GM21723 (cell line): ENCODE measurements around the gene KANK4.
A peak's percentile ranks its signal among the peaks of the same experiment; 100 is the strongest.
"Not testable (repeated sequence)": the region's sequence is repeated elsewhere in the genome, so short reads cannot be mapped to it uniquely, and the experiment has no call there.

Experiments
- ATAC-seq: cut with Tn5 transposase; IDR thresholded peaks from one replicate; pipeline ENCODE4 v1.9.1; 2021; ENCODE audit warnings: mild to moderate bottlenecking, moderate library complexity; ENCODE audit not compliant: unreplicated experiment

KANK4 gene

DNA sequence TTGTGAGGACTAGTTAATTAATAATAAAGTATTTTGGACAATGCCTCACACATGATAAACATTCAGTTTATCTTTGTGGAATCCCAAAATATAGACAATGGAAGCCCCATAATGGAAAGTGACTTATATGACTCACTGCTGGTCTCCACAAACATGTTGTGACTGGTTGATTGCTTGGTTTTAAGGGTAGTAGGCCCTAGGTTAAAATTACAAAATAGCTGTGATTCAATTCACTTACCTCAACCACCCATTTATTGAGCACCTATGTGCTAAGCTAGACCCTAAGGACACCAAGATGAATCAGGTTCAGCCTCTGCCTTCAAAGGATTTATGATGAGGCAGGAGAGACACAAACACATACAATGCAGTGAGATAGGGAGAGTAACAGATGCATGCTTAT lies 42.4 kb downstream of the KANK4 start:
- ATAC-seq, result no peak

DNA sequence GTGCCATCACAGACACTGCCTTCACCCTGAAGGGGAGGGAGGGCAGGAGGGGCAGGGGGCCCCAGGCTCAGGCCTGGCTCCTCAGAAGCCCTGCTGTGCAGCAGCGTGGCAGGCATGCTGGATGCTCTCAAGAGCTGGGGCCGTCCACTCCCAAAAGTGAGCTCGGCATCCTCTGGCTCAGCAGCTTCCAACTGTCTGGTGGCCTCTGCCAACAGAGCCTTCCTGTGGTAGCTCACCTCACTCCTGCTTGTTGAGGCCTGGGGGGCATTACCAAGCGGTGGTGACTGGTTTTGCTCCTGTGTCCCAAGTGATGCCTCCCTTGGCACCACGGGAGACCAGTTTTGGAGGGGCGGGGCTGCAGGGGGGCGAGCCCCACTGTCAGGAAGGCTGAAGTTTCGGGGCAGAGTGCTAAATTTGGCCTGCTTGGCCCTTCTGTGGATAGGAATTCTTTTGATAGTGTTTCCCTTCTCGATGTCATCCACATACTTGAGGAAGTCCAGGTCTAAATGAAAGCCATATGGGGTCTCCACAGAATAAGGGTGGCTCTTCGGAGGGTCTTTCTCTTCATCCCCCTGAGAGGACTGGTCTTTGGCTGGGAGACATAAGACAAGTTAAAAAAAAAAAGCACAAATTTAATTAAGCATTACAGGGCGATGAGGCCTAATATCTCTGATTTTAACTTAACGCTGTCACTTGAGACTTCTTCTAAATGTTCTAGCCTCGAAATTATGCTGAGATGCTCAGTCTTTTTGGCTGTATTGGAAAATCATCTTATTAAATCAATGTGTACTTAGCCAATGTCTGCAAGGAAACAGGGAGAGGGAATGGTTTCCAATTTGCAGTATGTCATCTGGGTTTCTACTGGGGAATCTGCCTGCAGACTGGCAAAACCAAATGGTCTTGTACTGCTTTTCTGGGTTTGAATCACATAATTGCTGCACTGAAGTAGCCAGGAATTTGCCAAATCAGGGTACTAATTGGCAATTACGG lies 44.4 kb downstream of the KANK4 start:
- no peak for ATAC-seq

DNA sequence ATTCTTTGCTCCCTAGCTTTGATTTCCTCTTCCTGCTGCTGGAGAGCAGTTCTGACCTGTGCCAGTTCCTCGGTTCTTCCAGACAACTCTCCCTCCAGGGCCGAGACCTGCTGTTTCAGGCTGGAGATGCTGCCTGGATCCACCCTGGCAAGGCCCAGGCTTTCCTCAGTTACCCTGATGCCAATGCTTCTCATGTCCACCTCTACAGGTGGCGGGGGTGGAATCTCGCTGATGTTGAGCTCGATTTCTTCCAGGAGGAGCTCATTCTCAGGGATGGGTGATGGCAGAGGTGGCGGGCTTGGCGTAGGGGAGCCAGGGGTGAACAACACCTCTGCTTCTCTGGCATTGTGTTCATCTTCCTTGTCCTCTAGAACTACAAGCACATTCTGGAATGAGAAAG lies 45.3 kb downstream of the KANK4 start:
- ATAC-seq, result no peak

DNA sequence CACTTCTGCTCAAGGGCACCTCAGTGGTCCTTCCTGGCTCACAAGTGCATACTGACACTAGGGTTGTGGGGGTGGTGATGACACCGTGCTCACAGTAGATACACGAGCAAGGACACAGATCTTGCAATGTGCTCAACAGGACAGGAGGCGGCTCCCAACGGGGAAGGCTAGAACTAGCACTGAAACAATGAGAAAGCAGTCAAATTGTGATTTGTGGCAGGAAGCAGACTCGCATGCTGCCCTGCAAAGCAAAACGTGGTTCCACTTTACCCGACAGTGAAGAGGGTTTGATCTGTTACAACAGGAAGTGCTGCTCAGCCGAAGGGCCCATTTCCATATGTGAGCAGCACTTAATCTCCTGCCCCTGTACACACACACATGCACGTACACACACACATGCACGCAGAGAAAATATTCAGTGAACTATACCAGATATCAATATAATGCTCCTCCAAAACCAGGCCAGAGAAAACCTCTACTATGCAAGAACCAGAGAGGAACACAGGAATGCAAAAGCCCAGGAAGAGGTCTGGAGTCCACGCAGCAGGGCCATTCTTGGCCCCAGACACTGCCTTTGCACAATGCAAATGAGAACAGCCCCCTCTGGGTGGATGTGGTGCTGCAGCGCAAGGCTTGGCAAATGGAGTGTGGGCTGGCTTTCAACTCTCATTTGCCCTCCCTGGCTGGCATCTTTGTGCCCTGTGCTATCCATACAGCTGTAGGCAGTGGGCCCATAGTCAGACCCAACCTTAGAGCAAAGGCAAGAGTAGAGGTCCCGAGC lies 47.1 kb downstream of the KANK4 start:
- ATAC-seq, result peak; percentile 94

DNA sequence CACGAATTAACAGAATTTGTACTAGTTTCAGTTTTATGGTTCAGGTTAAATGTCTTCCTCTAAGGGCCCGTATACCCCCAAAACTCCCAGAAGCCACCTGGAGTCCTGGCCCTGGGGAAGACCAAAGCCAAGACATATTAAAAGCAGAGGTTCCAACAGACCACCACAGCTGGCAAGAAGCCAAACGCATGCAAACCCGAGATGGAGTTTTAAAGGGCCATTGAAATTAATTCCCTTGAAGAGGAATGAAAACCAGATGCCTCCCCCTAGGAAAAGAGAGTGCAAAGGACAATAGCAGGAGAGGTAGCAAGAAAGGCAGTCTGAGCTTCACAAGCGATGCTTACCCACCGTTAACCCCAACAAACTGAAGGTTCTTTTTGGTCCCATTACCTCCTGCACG lies 48.1 kb downstream of the KANK4 start:
- no peak for ATAC-seq

DNA sequence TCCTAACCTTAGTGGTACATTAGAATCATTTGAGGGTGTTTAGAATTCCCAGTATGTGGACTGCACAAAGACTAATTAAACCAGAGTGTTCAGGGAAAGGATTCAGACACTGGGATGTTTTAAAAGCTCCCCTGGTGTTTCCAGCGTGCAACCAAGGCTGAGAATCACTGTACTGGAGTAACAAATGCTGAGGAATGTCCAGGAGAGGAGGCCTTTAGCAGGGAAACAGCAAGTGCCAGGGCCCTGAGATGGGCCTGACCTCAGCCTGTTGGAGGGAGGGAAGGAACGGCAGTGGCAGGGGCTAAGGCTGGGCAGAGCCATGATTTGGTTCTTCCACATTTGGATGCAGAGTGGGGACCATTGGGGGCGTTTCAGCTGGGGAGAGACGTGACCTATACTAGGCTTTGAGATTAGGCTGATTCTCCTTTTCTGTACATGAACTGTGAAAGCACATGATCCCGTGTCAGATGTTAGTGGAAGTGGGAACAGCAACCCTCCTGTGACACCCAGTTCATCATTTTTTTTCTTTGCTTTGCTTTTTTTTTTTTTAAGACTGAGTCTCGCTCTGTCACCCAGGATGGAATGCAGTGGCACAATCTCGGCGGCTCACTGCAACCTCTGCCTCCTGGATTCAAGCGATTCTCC lies 49.3 kb downstream of the KANK4 start:
- ATAC-seq, result no peak

DNA sequence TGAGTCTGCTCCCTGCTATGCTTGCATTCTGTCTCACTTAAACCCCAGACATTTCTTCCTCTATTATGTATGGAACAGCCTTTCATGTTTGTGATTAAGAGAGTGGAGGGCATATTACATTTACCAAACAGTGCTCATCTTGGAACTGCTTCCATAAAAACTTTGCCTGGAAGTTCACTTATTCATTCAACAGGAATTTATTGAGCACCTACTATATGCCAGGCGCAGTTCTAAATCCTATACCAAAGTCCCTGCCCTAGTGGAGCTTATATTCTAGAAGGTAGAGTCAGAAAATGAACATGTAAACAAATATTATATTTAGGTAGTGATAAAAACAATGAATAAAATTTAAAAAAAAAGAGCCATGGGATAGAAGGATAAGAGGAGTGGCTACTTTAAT lies 49.8 kb downstream of the KANK4 start:
- ATAC-seq, result no peak

DNA sequence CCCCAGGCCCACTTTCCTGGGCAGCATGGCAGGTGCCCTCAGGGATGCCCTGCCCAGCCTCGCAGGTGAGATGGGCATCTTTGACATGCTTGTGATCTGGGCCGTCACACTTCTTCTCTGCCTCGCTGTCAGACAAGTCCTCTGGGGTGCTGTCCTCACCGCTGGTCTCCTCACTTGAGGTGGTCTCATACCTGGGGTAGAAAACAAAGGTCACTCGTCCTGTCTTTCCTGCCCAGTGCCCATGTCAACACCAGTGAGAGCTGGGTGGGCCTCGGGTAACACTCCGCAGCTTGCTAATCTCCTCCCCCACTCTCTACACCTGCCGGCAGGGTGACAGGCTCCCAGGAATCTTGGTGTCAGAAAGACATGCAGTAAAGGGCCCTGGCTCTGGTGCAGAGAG lies 50.9 kb downstream of the KANK4 start:
- no peak for ATAC-seq

DNA sequence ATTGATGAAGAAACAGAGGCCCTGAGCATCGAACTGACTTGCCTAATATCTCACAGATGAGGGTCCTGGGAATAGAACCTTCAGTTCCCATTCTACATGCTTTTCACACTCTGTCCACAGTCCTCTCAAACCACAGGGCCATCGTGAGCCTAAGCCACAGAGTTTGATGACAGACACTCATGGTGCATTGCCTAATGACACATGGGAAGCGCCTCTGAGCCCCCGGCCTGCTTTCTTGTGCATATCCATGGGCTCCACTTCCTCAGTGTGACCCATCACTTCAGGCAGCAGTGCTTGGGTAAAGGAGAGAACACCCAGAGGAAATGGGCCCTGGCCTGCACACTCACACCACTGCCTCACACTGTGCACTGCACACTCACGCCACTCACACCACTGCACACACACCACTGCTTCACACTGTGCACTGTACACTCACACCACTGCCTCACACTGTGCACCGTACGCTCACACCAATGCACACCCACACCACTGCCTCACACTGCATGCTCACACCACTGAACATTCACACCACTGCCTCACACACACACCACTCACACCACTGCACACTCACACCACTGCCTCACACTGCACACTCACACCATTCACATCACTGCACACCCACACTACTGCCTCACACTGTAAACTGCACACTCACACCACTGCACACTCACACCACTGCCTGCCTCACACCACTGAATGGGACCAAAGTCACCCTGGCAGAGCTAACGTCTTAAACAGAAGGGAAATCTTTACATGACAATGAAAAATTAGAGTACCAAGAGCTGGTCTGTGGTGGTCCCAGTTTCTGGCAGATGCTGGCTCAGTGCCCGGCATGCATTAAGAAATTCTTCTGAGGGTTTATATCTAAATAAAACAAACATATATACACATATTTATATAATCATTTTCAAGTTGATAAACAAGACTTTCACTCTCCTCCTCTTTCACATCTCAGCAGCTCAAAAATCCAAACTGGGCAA lies 53.0 kb downstream of the KANK4 start:
- no peak for ATAC-seq

DNA sequence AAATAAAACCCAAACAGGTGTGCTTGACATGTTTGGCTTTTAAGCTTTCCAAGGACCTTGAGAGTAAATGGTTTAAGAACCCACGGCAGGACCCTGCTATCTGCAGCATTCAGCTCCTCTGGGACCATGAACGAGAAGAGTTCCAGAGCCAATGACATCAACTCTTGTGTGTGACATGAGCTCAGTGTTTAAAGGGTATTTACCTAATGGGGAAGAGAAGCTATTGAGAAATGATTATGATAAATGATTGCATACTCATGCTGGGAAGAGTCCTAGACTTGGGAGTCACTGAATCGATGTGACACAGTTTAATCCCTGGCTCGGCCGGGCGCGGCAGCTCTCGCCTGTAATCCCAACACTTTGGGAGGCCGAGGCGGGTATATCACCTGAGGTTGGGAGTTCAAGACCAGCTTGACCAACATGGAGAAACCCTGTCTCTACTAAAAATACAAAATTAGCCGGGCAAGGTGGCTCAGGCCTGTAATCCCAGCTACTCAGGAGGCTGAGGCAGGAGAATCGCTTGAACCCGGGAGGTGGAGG lies 55.4 kb downstream of the KANK4 start:
- no peak for ATAC-seq

DNA sequence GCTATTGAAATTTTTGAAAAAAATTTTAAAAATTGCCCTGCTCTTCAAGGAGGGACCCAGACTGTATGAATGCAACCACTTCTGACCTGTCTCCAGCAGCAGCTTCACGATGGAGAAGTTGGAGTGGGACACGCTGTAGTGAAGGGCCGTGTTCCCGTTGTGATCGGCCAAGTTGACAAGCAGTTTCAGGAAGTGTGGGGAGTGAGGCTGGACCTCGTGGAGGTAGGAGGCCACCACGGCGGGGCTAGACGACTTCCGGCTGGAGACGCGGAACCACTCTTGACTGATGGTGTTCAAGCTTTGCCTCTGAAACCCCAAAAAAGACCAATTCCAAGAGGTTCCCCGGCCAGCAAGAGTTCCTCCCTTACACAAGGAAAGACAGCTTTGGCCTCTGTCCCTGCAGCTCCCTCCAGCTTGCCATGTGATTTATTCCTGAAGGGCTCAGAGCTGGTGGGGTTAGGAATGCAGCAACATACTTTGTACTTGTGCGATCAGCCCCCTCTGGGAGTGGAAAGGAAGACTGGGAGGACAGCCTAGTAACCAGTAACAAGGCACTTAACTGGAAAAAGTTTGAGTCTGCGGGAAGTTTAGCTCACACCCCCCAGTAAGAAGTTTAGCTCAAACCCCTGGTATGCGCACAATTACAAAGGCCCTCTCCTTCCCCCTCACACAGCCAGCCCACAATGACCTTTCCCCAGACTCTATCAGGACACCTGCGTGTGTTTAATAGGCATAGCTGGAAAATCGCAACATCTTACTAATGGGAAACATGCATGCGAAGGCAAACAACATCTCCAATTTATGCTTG lies 56.0 kb downstream of the KANK4 start:
- ATAC-seq, result no peak

DNA sequence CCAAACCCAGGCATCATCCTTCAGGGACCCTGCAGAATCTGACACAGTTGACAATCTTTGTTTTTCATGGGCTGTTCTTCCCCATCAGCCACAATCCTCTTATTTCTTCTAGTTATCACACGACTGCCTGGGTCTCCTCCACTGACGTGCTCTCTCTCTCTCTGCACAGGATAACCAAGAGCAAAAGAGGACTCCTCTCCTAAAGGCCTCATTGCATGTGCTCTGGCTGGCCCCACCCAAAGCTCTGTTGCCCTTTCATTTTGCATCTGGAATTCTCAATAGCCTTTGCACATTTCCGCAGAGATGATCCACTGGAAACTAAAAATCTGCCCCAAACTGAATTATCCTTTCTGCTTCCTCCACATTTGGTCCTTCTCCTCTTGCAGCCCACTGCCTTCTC lies 58.5 kb downstream of the KANK4 start:
- ATAC-seq, result no peak

DNA sequence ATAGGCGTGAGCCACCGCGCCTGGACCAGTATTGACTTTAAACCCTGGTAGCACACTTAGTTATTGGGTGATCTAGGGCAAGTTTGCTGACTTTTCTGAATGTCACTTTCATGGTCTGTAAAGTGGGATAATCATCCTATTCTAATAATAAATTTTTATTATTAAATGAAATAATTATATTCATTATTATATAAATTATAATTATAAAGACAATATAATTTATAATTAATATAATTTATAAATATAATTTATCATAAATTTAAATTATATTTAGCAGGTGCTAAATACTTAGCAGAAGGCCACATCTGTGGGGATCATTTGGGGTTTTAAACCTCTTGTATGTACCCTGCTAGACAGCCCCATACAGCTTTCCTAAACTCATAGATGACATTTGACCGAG lies 59.7 kb downstream of the KANK4 start:
- no peak for ATAC-seq

DNA sequence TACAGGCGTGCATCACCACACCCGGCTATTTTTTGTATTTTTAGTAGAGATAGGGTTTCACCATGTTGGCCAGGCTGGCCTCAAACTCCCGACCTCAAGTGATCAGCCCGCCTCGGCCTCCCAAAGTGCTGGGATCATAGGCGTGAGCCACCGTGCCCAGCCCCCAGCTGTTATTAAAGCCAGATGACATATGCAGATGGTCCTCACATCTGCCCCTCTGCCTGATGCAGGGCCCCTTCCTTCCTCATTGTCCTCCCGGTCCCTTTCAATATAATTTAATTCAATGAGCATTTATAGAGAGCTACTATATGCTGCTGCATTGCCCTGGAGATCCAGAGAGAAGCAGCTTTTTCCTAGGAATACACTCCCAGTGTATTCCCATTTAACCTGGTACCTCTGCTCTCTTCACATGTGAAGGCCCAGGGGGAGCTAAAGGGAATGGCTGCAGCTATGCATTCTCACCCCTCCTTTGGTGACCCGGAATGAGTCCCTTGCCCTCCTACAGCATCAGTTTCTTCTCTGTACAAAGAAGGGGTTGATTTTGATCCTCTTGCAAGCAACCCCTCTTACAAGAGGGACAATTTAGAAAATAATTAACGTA lies 69.0 kb downstream of the KANK4 start:
- ATAC-seq, result no peak

DNA sequence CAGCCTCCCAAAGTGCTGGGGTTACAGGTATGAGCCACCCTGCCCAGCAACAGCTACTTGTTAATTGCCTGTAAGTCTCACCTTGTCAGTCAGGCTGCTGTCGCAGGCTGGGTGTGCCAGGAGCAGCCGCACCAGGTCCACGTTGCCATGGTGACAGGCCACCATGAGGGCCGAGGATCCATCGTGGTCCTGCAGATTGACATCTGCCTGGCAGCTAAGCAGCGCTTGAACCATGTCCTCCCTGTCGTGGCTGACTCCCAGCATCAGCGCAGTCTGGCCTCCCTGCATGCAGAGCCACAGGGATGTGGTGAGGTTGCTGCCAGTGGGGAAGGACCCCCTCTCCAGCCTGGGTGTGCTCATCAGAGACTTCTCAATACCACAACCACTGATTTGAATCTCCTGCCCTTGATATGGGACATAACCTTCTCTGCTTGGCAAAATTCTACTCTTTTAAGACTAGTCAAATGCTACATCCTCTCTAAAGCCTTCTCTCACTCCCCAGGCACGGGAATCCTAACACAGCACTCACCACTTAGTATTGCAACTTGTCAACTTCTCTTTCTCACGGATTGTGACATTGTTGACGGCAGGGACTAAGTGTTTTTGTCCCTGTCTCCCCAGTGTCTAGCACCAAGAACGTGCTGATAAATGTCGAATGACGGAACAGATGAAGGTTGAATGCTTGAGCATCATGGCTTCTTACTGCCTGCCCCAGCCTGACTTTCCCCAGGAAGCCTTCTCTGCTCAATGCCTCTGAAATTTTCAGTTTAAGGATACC lies 71.7 kb downstream of the KANK4 start:
- ATAC-seq, result no peak

DNA sequence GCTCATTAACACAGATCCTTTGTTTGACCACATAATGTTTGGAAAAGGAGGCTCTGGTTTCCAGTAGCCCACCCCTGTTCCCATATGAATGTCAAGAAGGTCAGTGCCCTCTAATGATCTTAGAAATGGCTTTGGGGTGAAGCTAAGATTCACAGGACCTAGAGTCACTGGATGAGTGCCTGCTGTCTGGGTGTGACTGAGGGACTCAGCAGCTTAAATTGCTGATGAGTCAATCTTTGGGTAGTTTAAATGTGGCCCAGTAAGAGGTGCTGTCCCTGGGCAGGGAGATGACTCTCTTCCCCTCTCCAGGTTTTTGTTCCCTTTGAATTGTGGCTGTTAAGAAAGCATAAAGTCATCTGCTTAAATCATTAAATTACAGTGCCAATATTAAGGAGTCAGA lies 74.0 kb downstream of the KANK4 start:
- no peak for ATAC-seq

DNA sequence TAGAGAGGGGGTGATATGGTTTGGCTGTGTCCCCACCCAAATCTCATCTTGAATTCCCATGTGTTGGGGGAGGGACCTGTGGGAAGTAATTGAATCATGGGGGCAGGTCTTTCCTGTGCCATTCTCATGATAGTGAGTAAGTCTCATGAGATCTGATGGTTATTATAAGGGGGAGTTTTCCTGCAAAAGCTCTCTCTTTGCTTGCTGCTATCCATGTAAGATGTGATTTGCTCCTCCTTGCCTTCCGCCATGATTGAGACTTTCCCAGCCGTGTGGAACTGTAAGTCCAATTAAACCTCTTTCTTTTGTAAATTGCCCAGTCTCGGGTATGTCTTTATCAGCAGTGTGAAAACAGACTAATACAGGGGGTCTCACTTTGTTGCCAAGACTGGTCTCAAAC lies 74.9 kb downstream of the KANK4 start:
- not testable (repeated sequence) for ATAC-seq
